OCI-LY3 (cell line): Measurements from ENCODE around the gene RBM26.
A peak's percentile ranks its signal among the peaks of the same experiment; 100 is the strongest.

Experiments used
- H2AFZ ChIP-seq: fragments of 200-600, 300-600 bp; shearing (Covaris generic); 2 replicates; pipeline ENCODE4 v1.6.0; 2014; ENCODE audit warnings: antibody characterized with exemption, low read depth, low read length
- H3K27ac ChIP-seq: fragments of 200-600, 300-600 bp; sonication (generic); 2 replicates; pipeline ENCODE4 v1.5.1; 2014; ENCODE audit warnings: mild to moderate bottlenecking, low read length, moderate library complexity, mixed read lengths
- H3K27me3 ChIP-seq: fragments of 200-600, 300-600 bp; sonication (generic); 2 replicates; pipeline ENCODE4 v1.6.1; 2014; ENCODE audit warnings: low read depth, low read length, mixed read lengths
- H3K36me3 ChIP-seq: fragments of 200-600, 300-600 bp; sonication (generic); replicated peaks from 2 replicates; pipeline ENCODE3; 2014; ENCODE audit warnings: low read depth, low read length, mixed read lengths
- H3K4me1 ChIP-seq: fragments of 300-600, 200-600 bp; sonication (generic); 2 replicates; pipeline ENCODE4 v1.6.1; 2014; ENCODE audit warnings: low read length, mixed read lengths
- H3K4me2 ChIP-seq: fragments of 200-600, 300-600 bp; sonication (generic); 2 replicates; pipeline ENCODE4 v1.6.1; 2014; ENCODE audit warnings: low read length, mixed read lengths
- H3K4me3 ChIP-seq: fragments of 300-600, 200-600 bp; sonication (generic); 2 replicates; pipeline ENCODE4 v1.5.1; 2014; ENCODE audit warnings: antibody characterized with exemption, mild to moderate bottlenecking, low read length, moderate library complexity
- H3K79me2 ChIP-seq: fragments of 300-600, 200-600 bp; shearing (Covaris generic); 2 replicates; pipeline ENCODE4 v1.6.1; 2014; ENCODE audit warnings: mild to moderate bottlenecking, low read length, mixed read lengths
- H3K9ac ChIP-seq: fragments of 300-600, 200-600 bp; shearing (Covaris generic); 2 replicates; pipeline ENCODE4 v1.6.0; 2014; ENCODE audit warnings: mild to moderate bottlenecking, low read length, moderate library complexity
- H3K9me3 ChIP-seq: fragments of 200-600, 300-600 bp; shearing (Covaris generic); 2 replicates; pipeline ENCODE4 v1.6.1; 2014; ENCODE audit warnings: low read length, mixed read lengths; ENCODE audit not compliant: insufficient read depth
- H4K20me1 ChIP-seq: fragments of 200-600, 300-600 bp; sonication (generic); 2 replicates; pipeline ENCODE4 v1.6.1; 2016; ENCODE audit warnings: low read length, mixed read lengths; ENCODE audit not compliant: insufficient read depth
- CTCF ChIP-seq: fragments of 200-600, 300-600 bp; sonication (generic); IDR thresholded peaks from 2 replicates; pipeline ENCODE4 v1.5.1; 2014; ENCODE audit warnings: antibody characterized with exemption, low read length, low read depth
- EZH2phosphoT487 ChIP-seq: fragments of 200-600 bp; shearing (Covaris generic); IDR thresholded peaks from 2 replicates; pipeline ENCODE4 v1.6.1; 2018; ENCODE audit warnings: antibody characterized with exemption, mixed run types, low read depth

RBM26 gene

GRCh38 chr13:79423801-79424642, 18.0 kb upstream of the RBM26 start:
- H3K79me2 ChIP-seq, result no peaks in the 10 kb centered on the region
- H3K9me3 ChIP-seq, result no peaks in the 10 kb centered on the region
- H3K9ac ChIP-seq, result no peak overlapping the region
- no peaks in the 10 kb centered on the region for H3K36me3 ChIP-seq
- no peaks in the 10 kb centered on the region for H4K20me1 ChIP-seq
- peak; percentile 84 for TF ChIP-seq CTCF
- TF ChIP-seq EZH2phosphoT487, result no peak
- H3K4me1 ChIP-seq, result no peaks in the 10 kb centered on the region
- no peak overlapping the region for H3K4me2 ChIP-seq
- H3K27me3 ChIP-seq, result no peaks in the 10 kb centered on the region
- no peak overlapping the region for H2AFZ ChIP-seq
- H3K27ac ChIP-seq, result no peak overlapping the region
- no peak overlapping the region for H3K4me3 ChIP-seq

GRCh38 chr13:79423340-79423739, 17.3 kb upstream of the RBM26 start:
- no peak overlapping the region for H3K4me3 ChIP-seq
- no peak for TF ChIP-seq EZH2phosphoT487
- TF ChIP-seq CTCF, result no peak
- H3K9me3 ChIP-seq, result no peaks in the 10 kb centered on the region
- H4K20me1 ChIP-seq, result no peaks in the 10 kb centered on the region
- no peaks in the 10 kb centered on the region for H3K79me2 ChIP-seq
- no peaks in the 10 kb centered on the region for H3K36me3 ChIP-seq
- no peaks in the 10 kb centered on the region for H3K4me1 ChIP-seq
- no peak overlapping the region for H3K9ac ChIP-seq
- H3K4me2 ChIP-seq, result no peak overlapping the region
- H2AFZ ChIP-seq, result no peak overlapping the region
- no peak overlapping the region for H3K27ac ChIP-seq
- H3K27me3 ChIP-seq, result no peaks in the 10 kb centered on the region

- TF ChIP-seq CTCF (no peak), EZH2phosphoT487 (no peak)
- Histone ChIP-seq H3K9ac (no peak overlapping the region), H3K79me2 (no peaks in the 10 kb centered on the region), H3K27ac (no peak overlapping the region), H3K27me3 (no peaks in the 10 kb centered on the region), H2AFZ (no peak overlapping the region), H3K9me3 (no peaks in the 10 kb centered on the region), H3K4me3 (no peak overlapping the region), H4K20me1 (no peaks in the 10 kb centered on the region), H3K4me1 (no peaks in the 10 kb centered on the region), H3K36me3 (peaks cover 12% of the 10 kb centered on the region), H3K4me2 (no peak overlapping the region)
Observed at GRCh38 chr13:79419365-79419764, 13.3 kb upstream of the RBM26 start.

- Histone ChIP-seq H3K36me3 (peaks cover 12% of the 10 kb centered on the region), H2AFZ (no peak overlapping the region), H3K4me2 (no peak overlapping the region), H3K27me3 (no peaks in the 10 kb centered on the region), H4K20me1 (no peaks in the 10 kb centered on the region), H3K79me2 (no peaks in the 10 kb centered on the region), H3K9me3 (no peaks in the 10 kb centered on the region), H3K27ac (no peak overlapping the region), H3K4me3 (no peak overlapping the region), H3K9ac (no peak overlapping the region), H3K4me1 (no peaks in the 10 kb centered on the region)
- TF ChIP-seq EZH2phosphoT487 (no peak), CTCF (no peak)
Observed at GRCh38 chr13:79417741-79418140, 11.7 kb upstream of the RBM26 start.
